Measurements from ENCODE around the gene MSANTD1. TPM values are rescaled to one million over a fixed set of nuclear protein-coding genes. Genes with fewer than 3 reads are reported as not detected.

Gene MSANTD1
- total RNA-seq, 3 donors from 2014 or later (not counting 1 experiment from before 2014, with no cell fraction given), result 0.54 to 2.2 (median 1.8) TPM

GRCh38 chr4:3223956-3224748 lies 24.8 kb upstream of the MSANTD1 start:
- H3K4me3 Mint-ChIP-seq, result no peak overlapping the region
- ATAC-seq, result no peak
- H3K4me1 Mint-ChIP-seq, result peaks cover 32 to 49% of the 10 kb centered on the region in 2 donors
- Histone ChIP-seq H3K4me1 (ENCODE audit: control insufficient read depth, insufficient read depth, low read length) (peaks cover 39% of the 10 kb centered on the region), H3K9me3 (ENCODE audit: control insufficient read depth, insufficient read depth, low read length) (no peaks in the 10 kb centered on the region), H3K36me3 (ENCODE audit: control insufficient read depth, insufficient read depth, low read length) (peaks cover 80% of the 10 kb centered on the region), H3K27ac (ENCODE audit: low read length) (no peak overlapping the region), H3K27me3 (ENCODE audit: control insufficient read depth, insufficient read depth, low read length) (no peaks in the 10 kb centered on the region), H3K4me3 (ENCODE audit: low read length) (no peak overlapping the region)
- no peak for TF ChIP-seq CTCF (IDR thresholded peaks at IDR 0.05)
- H3K9me3 Mint-ChIP-seq, result no peaks in the 10 kb centered on the region
- 98% methylated on average over 12 of the region's 13 CpGs for WGBS (ENCODE audit: insufficient coverage)
- peaks cover 5% of the 10 kb centered on the region for H3K36me3 Mint-ChIP-seq
- intact Hi-C loops (cut with micrococcal nuclease), result no loop called here
- no peaks in the 10 kb centered on the region for H3K27me3 Mint-ChIP-seq (ENCODE audit: low read depth in 2 of 2)
- DNase-seq, result no peak
- peak overlapping the region in 1 of 2 donors; percentile 53 for H3K27ac Mint-ChIP-seq

GRCh38 chr4:3225071-3225850 lies 23.7 kb upstream of the MSANTD1 start:
- Mint-ChIP-seq H3K27ac (peak overlapping the region in 1 of 2 donors; percentile 53), H3K36me3 (peaks cover 12% of the 10 kb centered on the region), H3K9me3 (no peaks in the 10 kb centered on the region), H3K27me3 (ENCODE audit: low read depth in 2 of 2) (no peaks in the 10 kb centered on the region), H3K4me3 (no peak overlapping the region), H3K4me1 (peaks cover 27 to 38% of the 10 kb centered on the region in 2 donors)
- intact Hi-C loops (cut with micrococcal nuclease), result no loop called here
- TF ChIP-seq CTCF (IDR thresholded peaks at IDR 0.05), result no peak
- H3K4me3 ChIP-seq (ENCODE audit: low read length), result no peak overlapping the region
- H3K9me3 ChIP-seq (ENCODE audit: control insufficient read depth, insufficient read depth, low read length), result no peaks in the 10 kb centered on the region
- peaks cover 80% of the 10 kb centered on the region for H3K36me3 ChIP-seq (ENCODE audit: control insufficient read depth, insufficient read depth, low read length)
- H3K27me3 ChIP-seq (ENCODE audit: control insufficient read depth, insufficient read depth, low read length), result no peaks in the 10 kb centered on the region
- no peak overlapping the region for H3K27ac ChIP-seq (ENCODE audit: low read length)
- no peak for ATAC-seq
- 91% methylated on average over 22 of the region's 22 CpGs for WGBS (ENCODE audit: insufficient coverage)
- H3K4me1 ChIP-seq (ENCODE audit: control insufficient read depth, insufficient read depth, low read length), result peaks cover 32% of the 10 kb centered on the region
- no peak for DNase-seq

- Histone ChIP-seq H3K9me3 (ENCODE audit: control insufficient read depth, insufficient read depth, low read length) (no peaks in the 10 kb centered on the region), H3K4me1 (ENCODE audit: control insufficient read depth, insufficient read depth, low read length) (peaks cover 26% of the 10 kb centered on the region), H3K4me3 (ENCODE audit: low read length) (no peak overlapping the region), H3K36me3 (ENCODE audit: control insufficient read depth, insufficient read depth, low read length) (peaks cover 80% of the 10 kb centered on the region), H3K27ac (ENCODE audit: low read length) (peak overlapping the region; percentile 27), H3K27me3 (ENCODE audit: control insufficient read depth, insufficient read depth, low read length) (no peaks in the 10 kb centered on the region)
- DNase-seq, result no peak
- WGBS (ENCODE audit: insufficient coverage), result 85% methylated on average over 9 of the region's 9 CpGs
- TF ChIP-seq CTCF (IDR thresholded peaks at IDR 0.05), result no peak
- Mint-ChIP-seq H3K4me1 (peaks cover 21 to 31% of the 10 kb centered on the region in 2 donors), H3K4me3 (no peak overlapping the region), H3K36me3 (peaks cover 12% of the 10 kb centered on the region), H3K27ac (peak overlapping the region in 1 of 2 donors; percentile 45), H3K9me3 (no peaks in the 10 kb centered on the region), H3K27me3 (ENCODE audit: low read depth in 2 of 2) (no peaks in the 10 kb centered on the region)
- intact Hi-C loops (cut with micrococcal nuclease), result no loop called here
- ATAC-seq, result no peak
Observed at GRCh38 chr4:3225936-3226335, 23.0 kb upstream of the MSANTD1 start.
